GM12878 (cell line): ENCODE measurements around the gene SPTLC3. TPM values are rescaled to one million over a fixed set of nuclear protein-coding genes. Genes with fewer than 3 reads are reported as not detected.

Source experiments
- ATAC-seq: fragments of 200-7000 bp; cut with Tn5 transposase; 3 replicates; pipeline ENCODE4 v1.9.1; 2020; ENCODE audit warnings: mild to moderate bottlenecking, moderate library complexity
- BruUV-seq: library from RNA; stranded (reverse); fragments of 400-500 nt; replicated peaks from 2 replicates; lab custom pipeline; 2021; lab: Mats Ljungman, UMichigan
- CTCF ChIA-PET: fragments of 300-600 bp; sonication (Branson Sonifier 250); formaldehyde crosslinking; extraction: SDS; loops from one replicate; lab custom pipeline; 2021; ENCODE audit warnings: inconsistent platforms; lab: Yijun Ruan, JAX
- POLR2A ChIA-PET: fragments of 350-600 bp; formaldehyde crosslinking; extraction: SDS; loops from one replicate; lab custom pipeline; 2021; ENCODE audit warnings: inconsistent platforms; lab: Charles Lee
- RAD21 ChIA-PET: fragments of 300-600 bp; sonication (Branson Sonifier 250); formaldehyde crosslinking; loops from one replicate; lab custom pipeline; 2023; ENCODE audit warnings: antibody characterized with exemption; ENCODE audit not compliant: unreplicated experiment; lab: Charles Lee
- SMC1A ChIA-PET: fragments of 300-600 bp; sonication (Branson Sonifier 250); formaldehyde crosslinking; loops from one replicate; lab custom pipeline; 2023; ENCODE audit not compliant: unreplicated experiment, uncharacterized antibody; lab: Charles Lee
- DNase-seq: peaks from one replicate; pipeline ENCODE4 v3.0.0-alpha.2; 2011; ENCODE audit warnings: low read depth, low spot score
- FAIRE-seq: peaks from 3 replicates; lab custom pipeline; 2011; peaks lifted over from hg19 to GRCh38; lab: Jason Lieb, UNC
- H2AFZ ChIP-seq: 2 replicates; pipeline ENCODE4 v1.6.0; 2011; ENCODE audit warnings: low read depth, low read length, control low read depth; ENCODE audit not compliant: control insufficient read depth
- H3K27ac ChIP-seq: 2 replicates; pipeline ENCODE4 v1.5.1; 2011; ENCODE audit warnings: control low read depth; ENCODE audit not compliant: control insufficient read depth, insufficient read depth
- H3K27me3 ChIP-seq, 2 experiments: replicated peaks in 1 of 2; 2 replicates each; pipeline versions ENCODE4 v1.6.0 to v1.6.1; 2011; ENCODE audit warnings: low read length in 1 of 2; ENCODE audit not compliant: control insufficient read depth in 2 of 2, insufficient read depth in 2 of 2
- H3K36me3 ChIP-seq, 2 experiments: 2 replicates each; pipeline ENCODE4 v1.5.1; 2011; ENCODE audit warnings: low read length in 1 of 2; ENCODE audit not compliant: control insufficient read depth in 2 of 2, insufficient read depth in 2 of 2
- H3K4me1 ChIP-seq: 2 replicates; pipeline ENCODE4 v1.6.1; 2011; ENCODE audit warnings: mild to moderate bottlenecking, low read length, moderate library complexity, mixed read lengths; ENCODE audit not compliant: control insufficient read depth, insufficient read depth
- H3K4me2 ChIP-seq: 2 replicates; pipeline ENCODE4 v1.6.0; 2011; ENCODE audit warnings: control low read depth; ENCODE audit not compliant: control insufficient read depth, insufficient read depth
- H3K4me3 ChIP-seq: fragments of 200-600 bp; sonication (generic); 2 replicates; pipeline ENCODE4 v1.5.1; 2016
- H3K79me2 ChIP-seq: 2 replicates; pipeline ENCODE4 v1.6.0; 2011; ENCODE audit warnings: low read length; ENCODE audit not compliant: control insufficient read depth, insufficient read depth
- H3K9ac ChIP-seq: 2 replicates; pipeline ENCODE4 v1.8.0; 2011; ENCODE audit warnings: low read length, control low read depth, mixed read lengths; ENCODE audit not compliant: control insufficient read depth, insufficient read depth
- H3K9me3 ChIP-seq: replicated peaks from 3 replicates; pipeline ENCODE4 v1.5.1; 2011; ENCODE audit warnings: mild to moderate bottlenecking, low read length; ENCODE audit not compliant: control insufficient read depth, insufficient read depth
- H4K20me1 ChIP-seq: 2 replicates; pipeline ENCODE4 v1.6.0; 2011; ENCODE audit not compliant: control insufficient read depth, insufficient read depth
- ASH2L ChIP-seq: fragments of 300-600, 200-600 bp; sonication (generic); IDR thresholded peaks from 2 replicates; pipeline ENCODE4 v1.6.1; 2017; ENCODE audit warnings: low read depth, mild to moderate bottlenecking, borderline replicate concordance
- E4F1 ChIP-seq: fragments of 450-650 bp; IDR thresholded peaks from 2 replicates; pipeline ENCODE4 v1.6.1; 2018; ENCODE audit warnings: borderline replicate concordance, mild to moderate bottlenecking; ENCODE audit not compliant: partially characterized antibody
- EGR1 ChIP-seq, 2 experiments: IDR thresholded peaks; 1 replicate in 1 of 2; 2 replicates in 1 of 2; pipeline ENCODE4 v1.6.1; 2011 to 2012; ENCODE audit warnings: low read depth in 2 of 2, low read length in 2 of 2, borderline replicate concordance in 1 of 2, mild to moderate bottlenecking in 1 of 2, moderate library complexity in 1 of 2
- NR2C1 ChIP-seq: fragments of 450-650 bp; IDR thresholded peaks from 2 replicates; pipeline ENCODE4 v1.6.1; 2017; ENCODE audit warnings: antibody characterized with exemption, mild to moderate bottlenecking, moderate library complexity
- PBX3 ChIP-seq: IDR thresholded peaks from 2 replicates; pipeline ENCODE4 v1.6.1; 2011; ENCODE audit warnings: mild to moderate bottlenecking, low read depth, low read length, moderate library complexity; ENCODE audit not compliant: insufficient replicate concordance
- SRF ChIP-seq, 2 experiments: IDR thresholded peaks; 2 replicates each; pipeline ENCODE4 v1.6.1; 2011; ENCODE audit warnings: low read depth in 2 of 2, low read length in 2 of 2, mild to moderate bottlenecking in 1 of 2, moderate library complexity in 1 of 2
- TCF3 ChIP-seq: IDR thresholded peaks from 2 replicates; pipeline ENCODE4 v1.6.1; 2012; ENCODE audit warnings: low read depth, mild to moderate bottlenecking, low read length, borderline replicate concordance; ENCODE audit not compliant: insufficient read depth
- USF2 ChIP-seq: IDR thresholded peaks from 2 replicates; pipeline ENCODE4 v1.6.1; 2011; ENCODE audit warnings: low read depth, low read length, improper control_type of control experiment, borderline replicate concordance
- ZBTB40 ChIP-seq: fragments of 450-650 bp; IDR thresholded peaks from 2 replicates; pipeline ENCODE4 v1.6.1; 2016; ENCODE audit warnings: mild to moderate bottlenecking, moderate library complexity, borderline replicate concordance
- ZNF217 ChIP-seq: fragments of 450-650 bp; IDR thresholded peaks from 2 replicates; pipeline ENCODE4 v1.6.1; 2017; ENCODE audit warnings: antibody characterized with exemption, mild to moderate bottlenecking
- WGBS: methylation state at CpG from one replicate; pipeline ENCODE4 v1.1.6; 2016; ENCODE audit warnings: low lambda C conversion rate; ENCODE audit not compliant: insufficient replicate concordance, insufficient coverage; ENCODE audit errors: missing lambda C conversion rate; 5-methylcytosine and 5-hydroxymethylcytosine counted together
- in situ Hi-C: fragments of 300-500 bp; cut with MboI; formaldehyde crosslinking; loops from 9 replicates; pipeline ENCODE4 v1.14.3; 2018; ENCODE audit warnings: mixed read lengths
- intact Hi-C: fragments of 100-400 bp; cut with micrococcal nuclease; formaldehyde crosslinking; loops from one replicate; pipeline ENCODE4 v1.14.2; 2022; ENCODE audit not compliant: unreplicated experiment
- polyA plus RNA-seq, 11 experiments: library from polyadenylated mRNA; depleted of rRNA in 4 of 11; unstranded in 6 of 11; stranded (reverse) in 5 of 11; fragments of >200 nt; fragmentation: Nextera tagmentation in 4 of 11; fragmentation: Illumina TruSeq in 1 of 11; extraction: Ambion mirVana in 4 of 11; extraction: Trizol in 1 of 11; gene quantifications; 1 replicate in 1 of 11; 2 replicates in 10 of 11; pipeline versions ENCODE4 v1.2.1 to v1.2.3, GENCODE V29; 2011 to 2016; ENCODE audit warnings: inconsistent platforms in 2 of 11, missing spikeins in 2 of 11, low read depth in 1 of 11
- total RNA-seq, 4 experiments: library from RNA; depleted of rRNA in 3 of 4; stranded (reverse); fragments of >200 nt in 3 of 4; fragmentation: Illumina TruSeq in 1 of 4; extraction: Trizol in 1 of 4; gene quantifications; 2 replicates each; pipeline versions ENCODE4 v1.2.1 to v1.2.3, GENCODE V29; 2013 to 2021

Gene SPTLC3
- total and polyA plus RNA-seq, 10 of the 15 experiments (the other 5 are each of a cell fraction or from before 2014, with no cell fraction given) = 0.04 to 0.29 (median 0.06) TPM; not detected in 7

- no peaks in the 10 kb centered on the region for H3K9me3 ChIP-seq
- WGBS = 30% methylated on average over 3 of the region's 3 CpGs
- no peak overlapping the region for H3K4me2 ChIP-seq
- no peaks in the 10 kb centered on the region for H3K79me2 ChIP-seq
- intact Hi-C loops = no loop called here
- BruUV-seq = no TSS peak
- H2AFZ ChIP-seq = no peak overlapping the region
- H4K20me1 ChIP-seq = no peaks in the 10 kb centered on the region
- no peaks in the 10 kb centered on the region for H3K4me1 ChIP-seq
- RAD21 ChIA-PET = interaction anchor here (0.9 kb wide), 1 partner anchor 22 kb away, joined by 3 read pairs; no protein-coding TSS in a partner anchor
- H3K9ac ChIP-seq = no peak overlapping the region
- no peaks in the 10 kb centered on the region for H3K27me3 ChIP-seq
- in situ Hi-C loops = no loop called here
- H3K36me3 ChIP-seq = no peaks in the 10 kb centered on the region
- H3K27ac ChIP-seq = no peak overlapping the region
- SMC1A ChIA-PET = no interaction called here
- no peak overlapping the region for H3K4me3 ChIP-seq
- CTCF ChIA-PET = interaction anchor here (1.2 kb wide), 1 partner anchor 11 kb away, joined by 3 read pairs; no protein-coding TSS in a partner anchor
- ATAC-seq = no peak
- FAIRE-seq = no peak
- POLR2A ChIA-PET = no interaction called here
- TF ChIP-seq ZBTB40 = no peak
- no peak for TF ChIP-seq USF2
- no peak for TF ChIP-seq EGR1 (IDR thresholded peaks at IDR 0.05; ENCODE audit: borderline replicate concordance in 1 of 2, low read depth in 2 of 2, low read length in 2 of 2)
- TF ChIP-seq PBX3 = no peak
- no peak for TF ChIP-seq ZNF217
- TF ChIP-seq SRF (IDR thresholded peaks at IDR 0.05; ENCODE audit: low read depth in 2 of 2, low read length in 2 of 2) = no peak
- no peak for TF ChIP-seq NR2C1
- TF ChIP-seq ASH2L = no peak
- TF ChIP-seq TCF3 = no peak
- no peak for TF ChIP-seq E4F1
- DNase-seq = no peak
These were observed 52.6 kb downstream of the SPTLC3 start for GRCh38 chr20:13061381-13061780.
